IPS-NIHi11 (cell line): ENCODE results near the gene NCOA7.
"Not testable (repeated sequence)": the region's sequence is repeated elsewhere in the genome, so short reads cannot be mapped to it uniquely, and the experiment has no call there.

Experiments used
- DNase-seq: peaks from one replicate; pipeline ENCODE4 v3.0.0; 2012; ENCODE audit warnings: mixed read lengths, low spot score

NCOA7 gene

GRCh38 chr6:125923366-125923877 is 132.7 kb downstream of the NCOA7 start:
- DNase-seq: no peak

GRCh38 chr6:125924169-125924568 is 133.4 kb downstream of the NCOA7 start:
- DNase-seq: no peak

- no peak for DNase-seq
Measured at GRCh38 chr6:125924697-125925358, 134.1 kb downstream of the NCOA7 start.

GRCh38 chr6:125926711-125927110 is 136.0 kb downstream of the NCOA7 start:
- DNase-seq: no peak

- DNase-seq: no peak
Measured at GRCh38 chr6:125927761-125928160, 137.0 kb downstream of the NCOA7 start.

GRCh38 chr6:125930765-125931418 is 140.1 kb downstream of the NCOA7 start:
- no peak for DNase-seq

- DNase-seq: no peak
Measured at GRCh38 chr6:125931733-125932450, 141.1 kb downstream of the NCOA7 start.

GRCh38 chr6:125932451-125932795 is 141.7 kb downstream of the NCOA7 start:
- no peak for DNase-seq

- not testable (repeated sequence) for DNase-seq
Measured at GRCh38 chr6:125935520-125935919, 144.8 kb downstream of the NCOA7 start.

- DNase-seq: no peak
Measured at GRCh38 chr6:125939026-125939425, 148.3 kb downstream of the NCOA7 start.

- DNase-seq: no peak
Measured at GRCh38 chr6:125939791-125940190, 149.0 kb downstream of the NCOA7 start.

GRCh38 chr6:125940247-125941041 is 149.7 kb downstream of the NCOA7 start:
- DNase-seq: no peak

GRCh38 chr6:125942672-125943527 is 152.1 kb downstream of the NCOA7 start:
- no peak for DNase-seq

GRCh38 chr6:125943528-125944433 is 153.0 kb downstream of the NCOA7 start:
- DNase-seq: no peak

GRCh38 chr6:125944434-125944816 is 153.7 kb downstream of the NCOA7 start:
- DNase-seq: no peak

GRCh38 chr6:125944896-125945295 is 154.1 kb downstream of the NCOA7 start:
- no peak for DNase-seq

- DNase-seq: no peak
Measured at GRCh38 chr6:125945378-125946141, 154.8 kb downstream of the NCOA7 start.

GRCh38 chr6:125947615-125948014 is 156.9 kb downstream of the NCOA7 start:
- no peak for DNase-seq

- DNase-seq: no peak
Measured at GRCh38 chr6:125948455-125948854, 157.7 kb downstream of the NCOA7 start.
